Measurements from ENCODE around the gene ING3.

ING3 gene

DNA sequence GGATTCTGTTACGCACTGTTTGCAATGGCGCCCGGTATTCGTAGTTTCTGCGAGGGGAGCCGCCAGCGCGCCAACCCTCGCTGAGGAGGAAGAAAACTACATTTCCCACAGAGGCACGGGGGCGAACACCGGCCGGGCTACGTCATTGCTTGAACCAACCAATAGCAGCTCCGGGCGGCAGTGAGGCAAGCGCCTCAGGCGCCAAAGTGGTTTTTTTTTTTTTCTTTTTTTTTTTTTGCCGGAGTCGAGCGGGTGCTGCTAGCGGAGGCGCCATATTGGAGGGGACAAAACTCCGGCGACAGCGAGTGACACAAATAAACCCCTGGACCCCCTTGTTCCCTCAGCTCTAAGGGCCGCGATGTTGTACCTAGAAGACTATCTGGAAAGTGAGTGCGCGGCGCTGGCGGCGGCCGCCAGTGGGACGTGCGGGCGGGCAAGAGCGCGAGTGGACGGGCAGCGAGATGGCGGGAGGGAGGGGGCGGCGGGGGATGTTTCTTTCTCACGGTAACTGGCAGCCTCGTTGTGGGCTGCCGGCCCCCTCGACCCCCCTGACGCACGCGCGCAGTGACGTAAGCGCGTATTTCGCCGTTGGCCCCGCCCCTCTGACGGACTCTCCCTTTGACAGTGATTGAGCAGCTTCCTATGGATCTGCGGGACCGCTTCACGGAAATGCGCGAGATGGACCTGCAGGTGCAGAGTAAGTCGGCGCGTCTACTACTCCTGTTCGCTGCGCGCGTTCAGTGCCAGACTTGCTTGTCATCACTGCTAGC, at the start of gene ING3:
ING3 (plus strand) TSS at position 239 of the 770 bp plus-strand sequence; CDS start at position 359, 120 bp downstream.
- in situ Hi-C loops (cut with MboI; ENCODE audit: low sequenced_read_pairs), result no loop called here

DNA sequence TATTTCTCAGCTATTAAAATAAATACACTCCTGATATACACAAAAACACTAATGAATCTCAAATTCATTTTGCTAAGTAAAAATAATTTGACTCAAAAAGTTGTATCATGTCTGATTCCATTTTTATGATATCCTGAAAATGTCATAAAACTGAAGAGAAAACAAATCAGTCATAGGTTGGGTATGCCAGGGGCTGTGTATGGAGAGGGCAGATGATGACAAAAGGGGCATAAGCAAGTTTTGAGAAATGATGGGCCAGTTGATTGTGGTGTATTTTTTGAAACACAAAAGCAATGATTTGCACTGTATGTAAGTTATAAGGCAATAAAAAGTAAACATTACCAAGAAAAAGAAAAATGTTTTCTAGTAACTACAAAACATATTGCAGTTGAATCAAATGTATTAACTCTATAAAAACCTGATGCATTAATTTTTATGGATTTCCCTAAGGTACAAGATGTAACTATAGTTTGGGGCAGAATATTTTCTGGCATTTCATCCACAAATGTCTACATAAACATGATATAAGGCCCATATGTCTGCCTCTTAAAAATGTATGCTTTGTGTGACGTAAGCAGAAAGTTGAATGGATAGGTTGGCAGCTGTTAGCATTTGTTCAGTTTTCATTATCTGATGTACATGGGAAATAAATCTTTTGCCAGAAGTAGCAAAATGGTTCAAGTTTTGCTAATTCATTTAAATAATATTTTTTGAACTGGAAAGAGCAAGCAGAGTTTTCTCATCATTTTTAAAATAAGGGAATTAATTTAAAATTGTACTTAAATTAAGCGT, 35.1 kb upstream of the ING3 start:
- in situ Hi-C loops (cut with MboI; ENCODE audit: low sequenced_read_pairs), result no loop called here

DNA sequence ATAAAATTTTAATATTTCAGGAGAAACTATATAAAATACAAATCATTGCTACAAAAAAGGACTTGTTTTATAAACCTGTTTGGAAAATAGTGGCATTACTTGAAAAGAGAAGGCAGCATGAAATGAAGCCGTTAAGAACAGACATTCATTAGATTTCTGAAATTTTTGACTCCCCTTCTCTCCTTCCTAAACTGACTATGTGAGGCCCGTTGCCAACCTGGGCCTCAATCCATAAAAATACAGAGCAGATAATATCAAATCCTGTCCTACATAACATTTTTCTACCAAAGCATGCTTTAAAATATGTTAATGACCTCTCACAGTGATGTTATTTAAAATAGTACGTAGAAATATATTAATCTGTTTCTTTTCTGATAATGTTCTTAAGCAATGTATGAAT, 34.5 kb upstream of the ING3 start:
- in situ Hi-C loops (cut with MboI; ENCODE audit: low sequenced_read_pairs), result no loop called here

DNA sequence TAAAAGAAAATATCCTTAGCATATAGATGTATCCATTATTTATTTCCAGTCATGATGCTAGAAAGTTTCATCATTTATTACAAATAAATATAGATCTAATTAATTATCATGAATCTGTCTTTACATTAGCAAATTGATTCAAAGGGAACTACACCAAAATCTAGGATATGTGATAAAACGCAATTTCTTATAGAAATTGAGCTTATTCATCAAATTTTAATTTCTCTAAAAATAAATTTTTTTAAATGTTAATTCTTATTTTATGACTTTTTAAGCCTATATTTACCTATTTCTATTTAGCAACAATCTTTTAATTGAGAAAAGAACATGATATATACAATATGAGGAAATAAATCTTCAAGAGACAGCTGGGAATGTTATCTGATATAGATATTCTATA, 34.0 kb upstream of the ING3 start:
- in situ Hi-C loops (cut with MboI; ENCODE audit: low sequenced_read_pairs), result no loop called here

GRCh38 chr7:120919466-120919865, 31.1 kb upstream of the ING3 start:
- in situ Hi-C loops (cut with MboI; ENCODE audit: low sequenced_read_pairs), result no loop called here

DNA sequence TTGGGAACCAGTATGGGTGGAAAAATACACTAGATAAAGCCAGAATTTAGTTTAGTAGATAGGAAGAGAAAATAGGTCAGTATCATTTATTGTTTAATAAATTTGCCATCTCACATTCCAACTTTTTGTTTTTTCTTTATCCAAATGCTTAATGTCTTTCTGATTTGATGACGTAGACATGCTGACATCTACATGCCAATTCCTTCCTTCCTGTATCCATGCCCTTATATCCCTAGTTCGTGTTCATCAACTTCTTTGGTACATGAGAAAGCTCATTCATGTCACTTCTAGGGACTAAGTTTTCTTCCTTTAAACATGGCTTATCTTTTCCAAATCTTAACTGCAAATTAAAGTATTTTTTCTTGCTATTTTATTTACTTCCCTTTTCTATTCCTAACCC, 30.5 kb upstream of the ING3 start:
- in situ Hi-C loops (cut with MboI; ENCODE audit: low sequenced_read_pairs), result no loop called here

DNA sequence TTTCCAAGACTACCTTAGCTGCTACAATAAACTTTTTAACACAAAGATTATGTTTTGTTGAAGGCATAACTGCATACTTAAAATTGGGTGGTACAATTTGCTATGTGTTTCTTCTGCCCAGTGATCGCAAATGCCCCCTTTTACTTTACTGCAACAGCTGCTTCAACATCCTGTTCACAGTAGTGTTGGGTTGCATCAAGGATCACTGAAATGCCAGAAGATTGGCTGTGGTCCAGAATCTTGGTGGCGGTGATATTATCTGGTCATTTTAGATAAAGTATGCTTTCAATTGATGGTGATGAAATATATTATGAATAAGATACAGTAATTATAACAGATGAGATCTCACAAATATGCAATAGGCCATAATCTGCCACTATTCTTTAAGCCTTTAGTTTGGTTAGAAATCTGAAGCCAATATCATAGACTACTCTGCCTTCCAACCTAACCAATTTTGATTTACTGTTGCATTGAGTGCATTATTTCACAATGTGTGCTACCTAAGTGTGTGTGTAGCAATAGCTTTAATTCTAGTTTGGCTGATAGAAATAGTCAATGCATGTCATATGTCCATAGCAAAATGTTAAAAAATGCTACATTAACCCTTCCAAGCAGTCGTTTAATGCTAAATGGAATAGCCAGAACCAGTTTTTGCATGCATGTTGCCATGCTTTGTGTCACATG, 29.8 kb upstream of the ING3 start:
- in situ Hi-C loops (cut with MboI; ENCODE audit: low sequenced_read_pairs), result no loop called here

- in situ Hi-C loops (cut with MboI; ENCODE audit: low sequenced_read_pairs), result no loop called here
These were observed 25.7 kb upstream of the ING3 start for GRCh38 chr7:120924837-120925236.

GRCh38 chr7:120925392-120925791, 25.2 kb upstream of the ING3 start:
- in situ Hi-C loops (cut with MboI; ENCODE audit: low sequenced_read_pairs), result no loop called here

DNA sequence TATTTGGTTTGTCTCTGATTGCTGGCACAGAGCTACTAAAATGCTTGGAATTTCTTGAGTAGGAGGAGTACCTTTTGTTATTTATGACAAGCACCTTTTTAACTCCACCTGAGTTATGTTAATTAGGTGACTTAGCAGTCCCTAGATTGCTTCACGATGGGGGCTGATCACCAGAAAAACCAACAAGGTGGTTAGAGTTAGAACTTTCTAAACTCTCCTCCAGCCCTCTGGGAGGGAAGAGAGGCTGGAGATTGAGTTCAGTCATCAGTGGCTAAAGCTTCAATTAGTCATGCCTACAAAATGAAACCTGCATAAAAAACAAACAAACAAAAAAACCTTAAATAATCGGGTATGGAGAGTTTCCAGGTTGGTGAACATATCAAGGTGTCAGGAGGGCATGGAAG, 23.6 kb upstream of the ING3 start:
- in situ Hi-C loops (cut with MboI; ENCODE audit: low sequenced_read_pairs), result no loop called here

GRCh38 chr7:120927454-120928103, 23.0 kb upstream of the ING3 start:
- in situ Hi-C loops (cut with MboI; ENCODE audit: low sequenced_read_pairs), result no loop called here

DNA sequence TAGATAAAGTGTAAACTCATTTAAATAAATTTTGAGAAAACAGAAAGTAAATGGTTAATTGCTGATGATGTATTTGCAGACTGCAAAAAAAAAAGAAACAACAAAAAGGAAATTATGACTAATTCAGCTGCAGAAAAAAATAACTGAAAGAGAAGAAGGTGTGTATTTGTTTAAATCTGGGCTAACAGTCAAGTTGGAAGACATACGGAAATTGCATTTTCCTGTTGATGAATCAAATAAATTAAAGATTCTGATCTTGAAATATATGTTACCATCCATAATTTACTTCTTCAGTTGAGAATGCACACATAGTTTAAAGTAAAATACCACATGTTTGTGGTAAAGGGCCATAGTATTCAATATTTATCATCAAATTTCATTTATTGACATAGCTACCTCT, 19.3 kb upstream of the ING3 start:
- in situ Hi-C loops (cut with MboI; ENCODE audit: low sequenced_read_pairs), result no loop called here

- in situ Hi-C loops (cut with MboI; ENCODE audit: low sequenced_read_pairs), result no loop called here
These were observed 17.1 kb upstream of the ING3 start for GRCh38 chr7:120933475-120933874.

GRCh38 chr7:120939345-120939744, 11.2 kb upstream of the ING3 start:
- in situ Hi-C loops (cut with MboI; ENCODE audit: low sequenced_read_pairs), result no loop called here

GRCh38 chr7:120941064-120941463, 9.5 kb upstream of the ING3 start:
- in situ Hi-C loops (cut with MboI; ENCODE audit: low sequenced_read_pairs), result no loop called here

- in situ Hi-C loops (cut with MboI; ENCODE audit: low sequenced_read_pairs), result no loop called here
These were observed 8.7 kb upstream of the ING3 start for GRCh38 chr7:120941856-120942255.

DNA sequence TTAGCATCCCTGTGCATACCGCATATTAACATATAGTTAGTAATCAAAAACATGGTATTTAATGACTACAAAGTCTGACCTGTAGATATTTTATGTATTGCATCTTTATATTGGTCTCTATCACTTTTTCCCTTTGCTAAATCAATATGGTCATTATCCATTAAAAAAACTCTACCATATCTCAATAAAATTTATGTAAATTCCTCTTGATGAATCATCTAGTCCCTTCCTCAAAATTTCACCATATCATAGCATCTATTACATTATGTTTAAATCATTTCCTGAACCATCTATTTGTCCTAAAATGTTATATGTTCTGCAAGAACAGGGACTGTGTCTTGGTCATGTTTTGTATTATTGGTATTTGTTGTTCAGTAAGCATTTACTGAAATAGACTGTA, 7.7 kb upstream of the ING3 start:
- in situ Hi-C loops (cut with MboI; ENCODE audit: low sequenced_read_pairs), result no loop called here

GRCh38 chr7:120944826-120945562, 5.6 kb upstream of the ING3 start:
- in situ Hi-C loops (cut with MboI; ENCODE audit: low sequenced_read_pairs), result no loop called here

GRCh38 chr7:120947980-120948379, 2.6 kb upstream of the ING3 start:
- in situ Hi-C loops (cut with MboI; ENCODE audit: low sequenced_read_pairs), result no loop called here

DNA sequence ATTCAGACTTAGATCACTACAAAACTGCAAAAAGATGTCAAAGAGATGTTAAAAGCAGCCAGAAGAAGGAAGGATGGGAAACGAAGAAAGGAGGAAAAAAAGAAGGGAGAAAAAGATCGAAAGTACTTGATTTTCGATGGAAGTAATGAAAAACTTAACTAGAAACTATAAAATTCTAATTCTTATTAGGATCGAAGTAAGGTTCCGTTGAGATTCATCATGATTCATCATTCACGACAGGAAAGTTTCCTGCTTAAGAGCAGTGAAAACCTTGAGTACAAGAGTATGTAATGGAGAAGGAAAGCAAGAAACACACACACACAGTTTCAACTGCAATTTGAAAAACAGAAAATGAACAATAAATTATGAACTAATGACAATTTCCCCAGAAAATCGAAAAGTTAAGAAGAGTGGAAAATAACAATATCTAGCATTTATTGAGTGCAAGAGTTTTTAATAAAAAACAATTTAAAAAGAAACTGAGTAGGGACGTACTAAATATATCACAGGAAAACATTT, 1.1 kb upstream of the ING3 start:
- in situ Hi-C loops (cut with MboI; ENCODE audit: low sequenced_read_pairs), result no loop called here
